Thoracic aorta (tissue), 2 donors: ENCODE measurements around the gene DHX16. TPM values are rescaled to one million over a fixed set of nuclear protein-coding genes. Genes with fewer than 3 reads are reported as not detected.

ENCODE experiments used
- ATAC-seq: fragments of 150-250 bp; one replicate; pipeline ENCODE4 v1.8.0; 2017; ENCODE audit warnings: low read depth; ENCODE audit not compliant: insufficient number of reproducible peaks, low FRiP score
- DNase-seq: peaks from one replicate; pipeline ENCODE4 v3.0.0-alpha.2; 2020; ENCODE audit warnings: low spot score
- H3K27ac ChIP-seq, 2 donors: fragments of 200-600 bp; sonication (generic); 1 replicate in 1 of 2; 2 replicates in 1 of 2; pipeline ENCODE4 v1.5.1; 2016; ENCODE audit warnings: mild to moderate bottlenecking in 2 of 2, moderate library complexity in 2 of 2
- H3K27me3 ChIP-seq: fragments of 200-600 bp; sonication (generic); replicated peaks from 2 replicates; pipeline ENCODE4 v1.6.0; 2016; ENCODE audit warnings: mild to moderate bottlenecking; ENCODE audit not compliant: insufficient read depth
- H3K36me3 ChIP-seq: fragments of 200-600 bp; sonication (generic); one replicate; pipeline ENCODE4 v1.5.1; 2016
- H3K4me1 ChIP-seq, 2 donors: fragments of 200-600 bp; sonication (generic); 1 replicate in 1 of 2; 2 replicates in 1 of 2; pipeline versions ENCODE4 v1.5.1 to v1.6.0; 2016; ENCODE audit warnings: low read depth in 2 of 2, mild to moderate bottlenecking in 1 of 2; ENCODE audit not compliant: control insufficient read depth in 1 of 2
- H3K4me3 ChIP-seq: fragments of 200-600 bp; sonication (generic); 2 replicates; pipeline ENCODE4 v1.5.1; 2016; ENCODE audit warnings: mild to moderate bottlenecking
- H3K9me3 ChIP-seq: fragments of 200-600 bp; sonication (generic); 2 replicates; pipeline ENCODE4 v1.5.1; 2016
- CTCF ChIP-seq: fragments of 200-600 bp; sonication (generic); IDR thresholded peaks from one replicate; pipeline ENCODE4 v1.5.1; 2019; ENCODE audit warnings: antibody characterized with exemption
- total RNA-seq, 2 donors: library from RNA; depleted of rRNA; stranded (reverse); fragments of >200 nt; gene quantifications; one replicate each; pipeline versions ENCODE4 v1.1.0 to v1.2.3, GENCODE V29; 2016

DHX16 gene
- total RNA-seq, 2 donors from 2014 or later = 27.4 to 55.2 TPM

GRCh38 chr6:30703821-30704220 lies 31.0 kb upstream of the DHX16 start:
- Histone ChIP-seq H3K4me3 (no peak overlapping the region), H3K27me3 (no peaks in the 10 kb centered on the region), H3K4me1 (no peaks in the 10 kb centered on the region), H3K9me3 (no peaks in the 10 kb centered on the region), H3K36me3 (peaks cover 23% of the 10 kb centered on the region), H3K27ac (no peak overlapping the region)
- no peak for TF ChIP-seq CTCF
- DNase-seq (no peak), ATAC-seq (no peak)

- Histone ChIP-seq H3K4me3 (no peak overlapping the region), H3K4me1 (no peaks in the 10 kb centered on the region), H3K27ac (no peak overlapping the region), H3K9me3 (no peaks in the 10 kb centered on the region), H3K27me3 (no peaks in the 10 kb centered on the region), H3K36me3 (peaks cover 19% of the 10 kb centered on the region)
- DNase-seq (no peak), ATAC-seq (no peak)
- TF ChIP-seq CTCF = no peak
Measured at GRCh38 chr6:30703011-30703410, 30.2 kb upstream of the DHX16 start.

- Histone ChIP-seq H3K27ac (no peak overlapping the region), H3K4me3 (no peak overlapping the region), H3K4me1 (peaks cover 4 to 5% of the 10 kb centered on the region in 2 donors), H3K27me3 (no peaks in the 10 kb centered on the region), H3K36me3 (peaks cover 6% of the 10 kb centered on the region), H3K9me3 (no peaks in the 10 kb centered on the region)
- no peak for TF ChIP-seq CTCF
- DNase-seq (no peak), ATAC-seq (no peak)
Measured at GRCh38 chr6:30700340-30700739, 27.5 kb upstream of the DHX16 start.

- no peak for DNase-seq
Measured at GRCh38 chr6:30696432-30696831, 23.6 kb upstream of the DHX16 start.

GRCh38 chr6:30691208-30691847 lies 18.5 kb upstream of the DHX16 start:
- DNase-seq (no peak), ATAC-seq (no peak)
- Histone ChIP-seq H3K27me3 (no peaks in the 10 kb centered on the region), H3K9me3 (no peaks in the 10 kb centered on the region), H3K27ac (peak overlapping the region; percentile 92 to 100), H3K4me3 (peak overlapping the region; percentile 92), H3K4me1 (peaks cover 28 to 39% of the 10 kb centered on the region in 2 donors), H3K36me3 (no peaks in the 10 kb centered on the region)
- no peak for TF ChIP-seq CTCF

More at GRCh38 chr6:30696432-30696831, 23.6 kb upstream of the DHX16 start:
- no peak for TF ChIP-seq CTCF
- peaks cover 5 to 10% of the 10 kb centered on the region in 2 donors for H3K4me1 ChIP-seq
- peaks cover 6% of the 10 kb centered on the region for H3K36me3 ChIP-seq
- no peak overlapping the region for H3K4me3 ChIP-seq
- H3K9me3 ChIP-seq = no peaks in the 10 kb centered on the region
- H3K27me3 ChIP-seq = no peaks in the 10 kb centered on the region
- no peak overlapping the region for H3K27ac ChIP-seq
- no peak for ATAC-seq
